Uterus (tissue), 4 donors: ENCODE results near the gene FBXW9. TPM values are rescaled to one million over a fixed set of nuclear protein-coding genes. Genes with fewer than 3 reads are reported as not detected.

Experiments used
- DNase-seq, 2 donors: peaks; one replicate each; pipeline ENCODE4 v3.0.0-alpha.2; 2019 to 2020
- H3K27ac ChIP-seq, 2 donors: fragments of 200-600 bp; sonication (generic); 1 replicate in 1 of 2; 2 replicates in 1 of 2; pipeline ENCODE4 v1.5.1; 2016 to 2018
- H3K27me3 ChIP-seq, 2 donors: fragments of 200-600 bp; sonication (generic); one replicate each; pipeline ENCODE4 v1.5.1; 2018 to 2019; ENCODE audit warnings: control low read depth in 1 of 2
- H3K36me3 ChIP-seq, 2 donors: fragments of 200-600 bp; sonication (generic); one replicate each; pipeline ENCODE4 v1.5.1; 2019; ENCODE audit warnings: control low read depth in 1 of 2
- H3K4me1 ChIP-seq, 2 donors: fragments of 200-600 bp; sonication (generic); one replicate each; pipeline ENCODE4 v1.5.1; 2018 to 2019; ENCODE audit warnings: control low read depth in 1 of 2
- H3K4me3 ChIP-seq, 2 donors: fragments of 200-600 bp; sonication (generic); 1 replicate in 1 of 2; 2 replicates in 1 of 2; pipeline ENCODE4 v1.5.1; 2018 to 2019; ENCODE audit warnings: mild to moderate bottlenecking in 1 of 2
- H3K9me3 ChIP-seq, 2 donors: fragments of 200-600 bp; sonication (generic); one replicate each; pipeline ENCODE4 v1.5.1; 2019; ENCODE audit warnings: control low read depth in 1 of 2
- CTCF ChIP-seq, 4 experiments: fragments of 200-600 bp in 2 of 4; fragments of 450-650 bp in 2 of 4; sonication (generic) in 2 of 4; IDR thresholded peaks; one replicate each; pipeline ENCODE4 v1.5.1; 2016 to 2019; ENCODE audit warnings: antibody characterized with exemption in 4 of 4, mild to moderate bottlenecking in 2 of 4, moderate library complexity in 1 of 4
- POLR2A ChIP-seq, 2 donors: fragments of 450-650 bp; IDR thresholded peaks; one replicate each; pipeline ENCODE4 v1.6.1; 2016; ENCODE audit warnings: antibody characterized with exemption in 2 of 2, mild to moderate bottlenecking in 1 of 2, moderate library complexity in 1 of 2
- intact Hi-C: fragments of 100-400 bp; cut with DNase I; formaldehyde crosslinking; loops from one replicate; pipeline ENCODE4 v1.15.1; 2023; ENCODE audit warnings: low total_unique reads
- small RNA-seq: library from RNA; depleted of rRNA; stranded (forward); fragments of <200 nt; gene quantifications from one replicate; pipeline ENCODE3, GENCODE V24; 2016
- total RNA-seq, 4 donors: library from RNA; depleted of rRNA in 3 of 4; stranded (reverse); fragments of >200 nt in 3 of 4; gene quantifications; one replicate each; pipeline versions ENCODE4 v1.1.0 to v1.2.4, GENCODE V29; 2014 to 2023
- donor health status: DM: yes; HTN: yes; CAD: no.

FBXW9 gene
- total RNA-seq, 4 donors from 2014 or later, result 3.8 to 9.5 TPM; not detected in 2

GRCh38 chr19:12639901-12640613 is 56.4 kb downstream of the FBXW9 start:
- Histone ChIP-seq H3K27ac (no peak overlapping the region), H3K27me3 (no peaks in the 10 kb centered on the region), H3K36me3 (no peaks in the 10 kb centered on the region), H3K4me3 (no peak overlapping the region), H3K9me3 (no peaks in the 10 kb centered on the region), H3K4me1 (no peaks in the 10 kb centered on the region)
- peak; percentile 72 to 74 for DNase-seq
- intact Hi-C loops, result no loop called here
- peak; percentile 60 to 79 (median 64) for TF ChIP-seq CTCF (IDR thresholded peaks at IDR 0.05)
- no peak for TF ChIP-seq POLR2A (IDR thresholded peaks at IDR 0.05)

Small RNA genes within 50 kb of the gene (small RNA-seq; reads per million reads assigned to genes)
- gene SNORD41, result 749 reads per million, percentile 97 among the genes with 10 or more reads in this experiment

Other genes with a start within 250 kb of the FBXW9 start
- gene ZNF709, start 211.8 kb downstream of the FBXW9 start, total RNA-seq, result 10 to 100 TPM in 1 of 4 donors, 1 to 10 TPM in 3; 5.0 to 20.8 (median 6.9) TPM
- 10 to 100 TPM in 3 of 4 donors, under 1 TPM in 1; 0.88 to 28.1 (median 21.9) TPM for gene ZNF564, start 145.1 kb downstream of the FBXW9 start, total RNA-seq
- gene ZNF490, start 85.8 kb downstream of the FBXW9 start, total RNA-seq, result 10 to 100 TPM in 2 of 4 donors, 1 to 10 TPM in 1, under 1 TPM in 1; 0.59 to 15.4 (median 8.1) TPM
- gene ZNF791, start 85.7 kb downstream of the FBXW9 start, total RNA-seq, result 10 to 100 TPM; 22.9 to 67.9 (median 37.1) TPM
- gene MAN2B1, start 29.9 kb downstream of the FBXW9 start, total RNA-seq, result 10 to 100 TPM; 15.9 to 54.1 (median 42.8) TPM
- 10 to 100 TPM in 2 of 4 donors, 1 to 10 TPM in 2; 1.5 to 24.7 (median 8.5) TPM for gene WDR83, start 29.8 kb downstream of the FBXW9 start, total RNA-seq
- gene DHPS, start 14.8 kb downstream of the FBXW9 start, total RNA-seq, result 100 to 1,000 TPM in 2 of 4 donors, 10 to 100 TPM in 2; 70.9 to 125 (median 97.1) TPM
- gene GNG14, start 8.6 kb downstream of the FBXW9 start, total RNA-seq, result not detected
- gene TNPO2, start 27.3 kb upstream of the FBXW9 start, total RNA-seq, result 10 to 100 TPM; 29.7 to 92.9 (median 71.2) TPM
- 100 to 1,000 TPM in 3 of 4 donors, 10 to 100 TPM in 1; 88.8 to 490 (median 244) TPM for gene TRIR, start 38.1 kb upstream of the FBXW9 start, total RNA-seq
- gene GET3, start 40.9 kb upstream of the FBXW9 start, total RNA-seq, result 10 to 100 TPM; 15.4 to 57.4 (median 36.4) TPM
- under 1 TPM in 2 of 4 donors, not detected in 2; 0.14 to 0.29 TPM for gene BEST2, start 55.2 kb upstream of the FBXW9 start, total RNA-seq
- gene HOOK2, start 78.9 kb upstream of the FBXW9 start, total RNA-seq, result 10 to 100 TPM in 2 of 4 donors, 1 to 10 TPM in 1, under 1 TPM in 1; 0.59 to 37.5 (median 14.0) TPM
- gene JUNB, start 94.9 kb upstream of the FBXW9 start, total RNA-seq, result 100 to 1,000 TPM in 1 of 4 donors, 10 to 100 TPM in 3; 47.4 to 417 (median 81.5) TPM
- gene PRDX2, start 105.2 kb upstream of the FBXW9 start, total RNA-seq, result 100 to 1,000 TPM; 148 to 178 (median 163) TPM
- gene THSD8, start 105.4 kb upstream of the FBXW9 start, total RNA-seq, result 1 to 10 TPM in 1 of 4 donors, not detected in 3; 4.1 TPM
- gene RNASEH2A, start 110.0 kb upstream of the FBXW9 start, total RNA-seq, result 10 to 100 TPM in 1 of 4 donors, 1 to 10 TPM in 3; 2.3 to 18.9 (median 3.1) TPM
- not detected for gene RTBDN, start 137.9 kb upstream of the FBXW9 start, total RNA-seq
- gene MAST1, start 141.9 kb upstream of the FBXW9 start, total RNA-seq, result 1 to 10 TPM in 1 of 4 donors, not detected in 3; 1.2 TPM
- gene DNASE2, start 184.8 kb upstream of the FBXW9 start, total RNA-seq, result 10 to 100 TPM; 19.0 to 65.8 (median 31.0) TPM
- gene KLF1, start 190.6 kb upstream of the FBXW9 start, total RNA-seq, result under 1 TPM in 2 of 4 donors, not detected in 2; 0.77 to 0.97 TPM
- 10 to 100 TPM in 3 of 4 donors, 1 to 10 TPM in 1; 6.8 to 47.9 (median 18.2) TPM for gene GCDH, start 194.5 kb upstream of the FBXW9 start, total RNA-seq
- under 1 TPM in 2 of 4 donors, not detected in 2; 0.41 to 0.49 TPM for gene SYCE2, start 222.7 kb upstream of the FBXW9 start, total RNA-seq
- gene FARSA, start 237.1 kb upstream of the FBXW9 start, total RNA-seq, result 10 to 100 TPM in 2 of 4 donors, 1 to 10 TPM in 2; 4.6 to 47.8 (median 20.5) TPM
- 100 to 1,000 TPM; 166 to 616 (median 392) TPM for gene CALR, start 242.0 kb upstream of the FBXW9 start, total RNA-seq
- 100 to 1,000 TPM in 1 of 4 donors, 10 to 100 TPM in 3; 13.3 to 105 (median 64.4) TPM for gene RAD23A, start 249.2 kb upstream of the FBXW9 start, total RNA-seq